Testis (tissue), 2 donors: ENCODE data around the gene VPS8.

Experiments used
- POLR2A ChIP-seq: fragments of 450-650 bp; IDR thresholded peaks from one replicate; pipeline ENCODE4 v1.6.1; 2017; ENCODE audit warnings: antibody characterized with exemption, mild to moderate bottlenecking, moderate library complexity
- TF ChIP-seq, protein P1 (sequence below), 3 experiments: fragments of 450-650 bp in 2 of 3; fragments of 200-600 bp in 1 of 3; sonication (generic) in 1 of 3; IDR thresholded peaks; one replicate each; pipeline ENCODE4 v1.5.1; 2016 to 2019; ENCODE audit warnings: antibody characterized with exemption in 3 of 3, mild to moderate bottlenecking in 2 of 3, moderate library complexity in 1 of 3

DNA sequence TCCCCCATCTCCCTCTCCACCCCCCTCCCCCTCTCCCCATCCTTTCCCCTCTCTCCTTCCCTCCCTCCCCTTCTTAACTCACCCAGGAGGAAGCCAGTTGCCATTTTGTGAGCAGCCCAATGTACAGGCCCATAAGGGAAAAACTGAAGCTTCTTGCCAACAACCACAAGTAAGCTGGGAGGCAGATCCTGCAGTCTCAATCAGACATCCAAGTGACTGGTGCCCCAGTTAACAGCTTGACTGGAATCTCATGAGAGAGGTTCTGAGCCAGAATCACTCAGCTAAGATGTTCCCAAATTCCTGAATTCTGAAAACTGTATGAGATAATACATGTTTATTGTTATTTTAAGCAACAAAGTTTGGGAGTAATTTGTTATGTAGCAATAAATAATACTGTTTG is 250.2 kb downstream of the VPS8 start:
- TF ChIP-seq, protein P1, sequence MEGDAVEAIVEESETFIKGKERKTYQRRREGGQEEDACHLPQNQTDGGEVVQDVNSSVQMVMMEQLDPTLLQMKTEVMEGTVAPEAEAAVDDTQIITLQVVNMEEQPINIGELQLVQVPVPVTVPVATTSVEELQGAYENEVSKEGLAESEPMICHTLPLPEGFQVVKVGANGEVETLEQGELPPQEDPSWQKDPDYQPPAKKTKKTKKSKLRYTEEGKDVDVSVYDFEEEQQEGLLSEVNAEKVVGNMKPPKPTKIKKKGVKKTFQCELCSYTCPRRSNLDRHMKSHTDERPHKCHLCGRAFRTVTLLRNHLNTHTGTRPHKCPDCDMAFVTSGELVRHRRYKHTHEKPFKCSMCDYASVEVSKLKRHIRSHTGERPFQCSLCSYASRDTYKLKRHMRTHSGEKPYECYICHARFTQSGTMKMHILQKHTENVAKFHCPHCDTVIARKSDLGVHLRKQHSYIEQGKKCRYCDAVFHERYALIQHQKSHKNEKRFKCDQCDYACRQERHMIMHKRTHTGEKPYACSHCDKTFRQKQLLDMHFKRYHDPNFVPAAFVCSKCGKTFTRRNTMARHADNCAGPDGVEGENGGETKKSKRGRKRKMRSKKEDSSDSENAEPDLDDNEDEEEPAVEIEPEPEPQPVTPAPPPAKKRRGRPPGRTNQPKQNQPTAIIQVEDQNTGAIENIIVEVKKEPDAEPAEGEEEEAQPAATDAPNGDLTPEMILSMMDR (IDR thresholded peaks at IDR 0.05) = no peak
- TF ChIP-seq POLR2A = no peak
